ENCODE results near the gene H6PD.

DNA sequence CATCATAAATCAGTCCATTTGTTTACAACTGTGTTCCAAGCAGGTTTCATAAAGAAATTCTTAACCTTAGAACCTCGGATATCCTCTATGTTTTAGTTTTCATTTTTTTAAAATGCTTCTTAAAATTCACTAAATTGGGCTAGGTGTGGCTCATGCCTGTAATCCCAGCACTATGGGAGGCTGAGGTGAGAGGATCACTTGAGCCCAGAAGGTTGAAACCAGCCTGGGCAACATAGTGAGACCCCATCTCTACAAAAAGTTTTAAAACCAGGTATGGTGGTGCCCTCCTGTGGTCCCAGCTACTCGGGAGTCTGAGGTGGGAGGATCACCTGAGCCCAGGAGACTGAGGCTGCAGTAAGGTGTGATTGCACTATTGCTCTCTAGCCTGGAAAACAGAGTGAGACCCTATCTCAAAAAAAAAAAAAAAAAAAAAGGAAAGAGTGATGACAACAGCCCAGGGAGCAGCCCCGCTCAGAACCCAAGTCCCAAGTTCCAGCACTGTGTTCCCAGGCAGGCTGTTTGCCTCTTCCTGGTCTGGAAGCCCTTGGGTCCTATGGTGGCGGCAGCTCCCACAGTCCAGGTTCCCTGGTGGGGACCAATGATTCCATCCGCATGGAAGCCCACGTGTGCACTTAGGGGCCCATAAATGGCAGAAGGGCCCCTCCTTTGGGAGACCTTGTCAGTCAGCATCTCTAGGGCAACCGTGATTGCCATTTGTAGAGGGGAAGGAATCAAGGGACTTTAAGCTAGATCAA, 33.4 kb downstream of the H6PD start:
- TF ChIP-seq, protein P1, sequence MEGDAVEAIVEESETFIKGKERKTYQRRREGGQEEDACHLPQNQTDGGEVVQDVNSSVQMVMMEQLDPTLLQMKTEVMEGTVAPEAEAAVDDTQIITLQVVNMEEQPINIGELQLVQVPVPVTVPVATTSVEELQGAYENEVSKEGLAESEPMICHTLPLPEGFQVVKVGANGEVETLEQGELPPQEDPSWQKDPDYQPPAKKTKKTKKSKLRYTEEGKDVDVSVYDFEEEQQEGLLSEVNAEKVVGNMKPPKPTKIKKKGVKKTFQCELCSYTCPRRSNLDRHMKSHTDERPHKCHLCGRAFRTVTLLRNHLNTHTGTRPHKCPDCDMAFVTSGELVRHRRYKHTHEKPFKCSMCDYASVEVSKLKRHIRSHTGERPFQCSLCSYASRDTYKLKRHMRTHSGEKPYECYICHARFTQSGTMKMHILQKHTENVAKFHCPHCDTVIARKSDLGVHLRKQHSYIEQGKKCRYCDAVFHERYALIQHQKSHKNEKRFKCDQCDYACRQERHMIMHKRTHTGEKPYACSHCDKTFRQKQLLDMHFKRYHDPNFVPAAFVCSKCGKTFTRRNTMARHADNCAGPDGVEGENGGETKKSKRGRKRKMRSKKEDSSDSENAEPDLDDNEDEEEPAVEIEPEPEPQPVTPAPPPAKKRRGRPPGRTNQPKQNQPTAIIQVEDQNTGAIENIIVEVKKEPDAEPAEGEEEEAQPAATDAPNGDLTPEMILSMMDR (IDR thresholded peaks at IDR 0.05 in 4 of 5, conservative IDR thresholded peaks at IDR 0.05 in 1 of 5), result no peak
- TF ChIP-seq POLR2A (IDR thresholded peaks at IDR 0.05), result no peak

Data from gastrocnemius medialis (tissue), 4 donors.